PFSK-1 (cell line): ENCODE data around the gene CCDC7.

Experiments used
- FOXP2 ChIP-seq: optimal IDR thresholded peaks from 2 replicates; pipeline ENCODE3; 2011; ENCODE audit warnings: borderline replicate concordance, control low read depth, inconsistent platforms; ENCODE audit not compliant: insufficient read depth; ENCODE audit errors: extremely low read length, extremely low read depth
- POLR2AphosphoS5 ChIP-seq: IDR thresholded peaks from 2 replicates; pipeline ENCODE4 v1.6.1; 2012; ENCODE audit warnings: low read depth, mild to moderate bottlenecking, control low read depth, low read length, moderate library complexity
- REST ChIP-seq, 2 experiments: IDR thresholded peaks; 2 replicates each; pipeline versions ENCODE4 v1.6.1 to v1.8.0; 2011 to 2012; ENCODE audit warnings: low read depth in 2 of 2, low read length in 2 of 2, control low read depth in 1 of 2, inconsistent platforms in 1 of 2, mild to moderate bottlenecking in 1 of 2, moderate library complexity in 1 of 2; ENCODE audit not compliant: insufficient read depth in 1 of 2
- SIN3A ChIP-seq: IDR thresholded peaks from 2 replicates; pipeline ENCODE4 v1.6.1; 2012; ENCODE audit warnings: mild to moderate bottlenecking, low read length, moderate library complexity, borderline replicate concordance; ENCODE audit not compliant: insufficient read depth
- TAF1 ChIP-seq: IDR thresholded peaks from 2 replicates; pipeline ENCODE4 v1.6.1; 2012; ENCODE audit warnings: low read length, control low read depth, borderline replicate concordance; ENCODE audit not compliant: insufficient read depth

CCDC7 gene

GRCh38 chr10:32793033-32793432 is 347.1 kb downstream of the CCDC7 start:
- TF ChIP-seq REST (IDR thresholded peaks at IDR 0.05; ENCODE audit: insufficient read depth in 1 of 2, low read depth in 2 of 2, low read length in 2 of 2) (no peak), POLR2AphosphoS5 (no peak), FOXP2 (no peak), TAF1 (no peak), SIN3A (no peak)

- TF ChIP-seq TAF1 (no peak), SIN3A (no peak), POLR2AphosphoS5 (no peak), REST (IDR thresholded peaks at IDR 0.05; ENCODE audit: insufficient read depth in 1 of 2, low read depth in 2 of 2, low read length in 2 of 2) (no peak), FOXP2 (no peak)
These were observed 349.8 kb downstream of the CCDC7 start for GRCh38 chr10:32795598-32796183.

- TF ChIP-seq FOXP2 (no peak), TAF1 (no peak), POLR2AphosphoS5 (no peak), SIN3A (no peak), REST (IDR thresholded peaks at IDR 0.05; ENCODE audit: insufficient read depth in 1 of 2, low read depth in 2 of 2, low read length in 2 of 2) (no peak)
These were observed 401.0 kb downstream of the CCDC7 start for GRCh38 chr10:32846974-32847373.

- TF ChIP-seq SIN3A (no peak), REST (IDR thresholded peaks at IDR 0.05; ENCODE audit: insufficient read depth in 1 of 2, low read depth in 2 of 2, low read length in 2 of 2) (no peak), TAF1 (no peak), POLR2AphosphoS5 (no peak), FOXP2 (no peak)
These were observed 405.4 kb downstream of the CCDC7 start for GRCh38 chr10:32851301-32851700.
